Upper lobe of left lung (tissue), 6 donors: ENCODE measurements around the gene BIN2. TPM values are rescaled to one million over a fixed set of nuclear protein-coding genes. Genes with fewer than 3 reads are reported as not detected.

Source experiments
- ATAC-seq, 2 donors: fragments of 200-7000 bp; cut with Tn5 transposase; one replicate each; pipeline ENCODE4 v1.9.1; 2022; ENCODE audit warnings: mild to moderate bottlenecking in 2 of 2, moderate library complexity in 2 of 2; ENCODE audit not compliant: low FRiP score in 2 of 2
- DNase-seq, 2 donors: peaks; one replicate each; pipeline ENCODE4 v3.0.0-alpha.2; 2019 to 2020
- H3K27ac ChIP-seq, 4 donors: fragments of 200-600 bp; sonication (generic); one replicate each; pipeline ENCODE4 v1.5.1; 2016 to 2019
- H3K27me3 ChIP-seq, 4 donors: fragments of 200-600 bp; sonication (generic); one replicate each; pipeline ENCODE4 v1.5.1; 2017 to 2019
- H3K36me3 ChIP-seq, 4 donors: fragments of 200-600 bp; sonication (generic); one replicate each; pipeline ENCODE4 v1.5.1; 2016 to 2019
- H3K4me1 ChIP-seq, 4 donors: fragments of 200-600 bp; sonication (generic); one replicate each; pipeline ENCODE4 v1.5.1; 2018 to 2019
- H3K4me3 ChIP-seq, 4 donors: fragments of 200-600 bp; sonication (generic); one replicate each; pipeline ENCODE4 v1.5.1; 2017 to 2019; ENCODE audit warnings: mild to moderate bottlenecking in 2 of 4, moderate library complexity in 1 of 4
- H3K9me3 ChIP-seq, 4 donors: fragments of 200-600 bp; sonication (generic); one replicate each; pipeline ENCODE4 v1.5.1; 2018 to 2019
- CTCF ChIP-seq, 6 experiments: fragments of 450-650 bp in 4 of 6; fragments of 200-600 bp in 2 of 6; sonication (generic) in 2 of 6; IDR thresholded peaks; one replicate each; pipeline ENCODE4 v1.5.1; 2016 to 2019; ENCODE audit warnings: antibody characterized with exemption in 6 of 6
- EP300 ChIP-seq, 4 donors: sonication (generic); formaldehyde crosslinking; IDR thresholded peaks; one replicate each; pipeline ENCODE4 v1.5.1; 2017; ENCODE audit warnings: antibody characterized with exemption in 4 of 4, control low read depth in 2 of 4
- POLR2A ChIP-seq, 4 donors: fragments of 450-650 bp; IDR thresholded peaks; one replicate each; pipeline ENCODE4 v1.5.1; 2016 to 2017; ENCODE audit warnings: antibody characterized with exemption in 4 of 4, mild to moderate bottlenecking in 2 of 4
- POLR2AphosphoS5 ChIP-seq, 2 donors: sonication (generic); formaldehyde crosslinking; IDR thresholded peaks; one replicate each; pipeline ENCODE4 v1.5.1; 2017; ENCODE audit warnings: antibody characterized with exemption in 2 of 2
- WGBS, 2 donors: methylation state at CpG; one replicate each; pipeline ENCODE4 v1.1.5; 2017 to 2018; 5-methylcytosine and 5-hydroxymethylcytosine counted together
- total RNA-seq, 6 donors: library from RNA; depleted of rRNA in 4 of 6; stranded (reverse); fragments of >200 nt in 4 of 6; gene quantifications; one replicate each; pipeline versions ENCODE4 v1.1.0 to v1.2.1, GENCODE V29; 2016 to 2021
- donor health status: DM: no; HTN: no; CAD: no; lungs with moderate emphysema.
- donor health status: DM: no; HTN: yes; CAD: no; lungs with severe emphysema.

The BIN2 gene
- total RNA-seq, 6 donors from 2014 or later: 16.5 to 54.5 (median 30.6) TPM

- 90 to 96% methylated on average over 2 of the region's 2 CpGs for WGBS, 2 donors
- Histone ChIP-seq H3K36me3 (no peaks in the 10 kb centered on the region), H3K4me1 (no peaks in the 10 kb centered on the region), H3K9me3 (no peaks in the 10 kb centered on the region), H3K27ac (no peak overlapping the region), H3K27me3 (no peaks in the 10 kb centered on the region), H3K4me3 (no peak overlapping the region)
- DNase-seq: no peak
- no peak for TF ChIP-seq POLR2AphosphoS5 (IDR thresholded peaks at IDR 0.05)
- TF ChIP-seq POLR2A (IDR thresholded peaks at IDR 0.05): no peak
- TF ChIP-seq EP300 (IDR thresholded peaks at IDR 0.05): no peak
- no peak for TF ChIP-seq CTCF (IDR thresholded peaks at IDR 0.05)
- no peak for ATAC-seq
These were observed 36.3 kb upstream of the BIN2 start for GRCh38 chr12:51360315-51360714.

- 81 to 96% methylated on average over 4 of the region's 4 CpGs for WGBS, 2 donors
- H3K9me3 ChIP-seq: no peaks in the 10 kb centered on the region
- no peaks in the 10 kb centered on the region for H3K4me1 ChIP-seq
- TF ChIP-seq EP300 (IDR thresholded peaks at IDR 0.05) (no peak), CTCF (IDR thresholded peaks at IDR 0.05) (no peak), POLR2A (IDR thresholded peaks at IDR 0.05) (no peak), POLR2AphosphoS5 (IDR thresholded peaks at IDR 0.05) (no peak)
- no peak for DNase-seq
- no peaks in the 10 kb centered on the region for H3K36me3 ChIP-seq
- H3K4me3 ChIP-seq: no peak overlapping the region
- H3K27me3 ChIP-seq: no peaks in the 10 kb centered on the region
- no peak overlapping the region for H3K27ac ChIP-seq
- ATAC-seq: no peak
These were observed 35.9 kb upstream of the BIN2 start for GRCh38 chr12:51359851-51360250.

- H3K27me3 ChIP-seq: no peaks in the 10 kb centered on the region
- TF ChIP-seq POLR2AphosphoS5 (IDR thresholded peaks at IDR 0.05) (no peak), EP300 (IDR thresholded peaks at IDR 0.05) (no peak), POLR2A (IDR thresholded peaks at IDR 0.05) (no peak), CTCF (IDR thresholded peaks at IDR 0.05) (no peak)
- H3K4me3 ChIP-seq: no peak overlapping the region
- ATAC-seq (no peak), DNase-seq (no peak)
- H3K9me3 ChIP-seq: no peaks in the 10 kb centered on the region
- no peaks in the 10 kb centered on the region for H3K4me1 ChIP-seq
- no peak overlapping the region for H3K27ac ChIP-seq
- no peaks in the 10 kb centered on the region for H3K36me3 ChIP-seq
- 93 to 96% methylated on average over 8 of the region's 8 CpGs for WGBS, 2 donors
These were observed 34.5 kb upstream of the BIN2 start for GRCh38 chr12:51358496-51358895.

GRCh38 chr12:51357374-51358047, 33.5 kb upstream of the BIN2 start:
- no peaks in the 10 kb centered on the region for H3K36me3 ChIP-seq

More at GRCh38 chr12:51357374-51358047, 33.5 kb upstream of the BIN2 start:
- DNase-seq (no peak), ATAC-seq (no peak)
- Histone ChIP-seq H3K4me1 (no peaks in the 10 kb centered on the region), H3K4me3 (no peak overlapping the region), H3K27me3 (no peaks in the 10 kb centered on the region), H3K9me3 (no peaks in the 10 kb centered on the region), H3K27ac (no peak overlapping the region)
- TF ChIP-seq POLR2A (IDR thresholded peaks at IDR 0.05) (no peak), POLR2AphosphoS5 (IDR thresholded peaks at IDR 0.05) (no peak), EP300 (IDR thresholded peaks at IDR 0.05) (no peak), CTCF (IDR thresholded peaks at IDR 0.05) (no peak)
- 88 to 93% methylated on average over 8 to 10 of the region's 10 CpGs for WGBS, 2 donors
